HepG2 (cell line): Measurements from ENCODE around the gene MPG. TPM values are rescaled to one million over a fixed set of nuclear protein-coding genes. Genes with fewer than 3 reads are reported as not detected.

ENCODE experiments used
- CBX5 ChIP-seq: sonication (generic); formaldehyde crosslinking; IDR thresholded peaks from 2 replicates; pipeline ENCODE4 v1.4.0; 2020; ENCODE audit warnings: missing genetic modification reagents, borderline replicate concordance
- HNRNPK ChIP-seq: fragments of 200-400 bp; formaldehyde crosslinking; IDR thresholded peaks from 2 replicates; pipeline ENCODE4 v1.6.1; 2018; ENCODE audit warnings: low read length, low read depth, moderate library complexity, mild to moderate bottlenecking; ENCODE audit not compliant: poor library complexity, severe bottlenecking
- JUNB ChIP-seq: sonication (generic); formaldehyde crosslinking; IDR thresholded peaks from 2 replicates; pipeline ENCODE4 v1.8.0; 2022; ENCODE audit warnings: missing genetic modification reagents, mild to moderate bottlenecking, borderline replicate concordance
- KDM5B ChIP-seq: sonication (generic); formaldehyde crosslinking; IDR thresholded peaks from 2 replicates; pipeline ENCODE4 v1.4.0; 2020; ENCODE audit warnings: missing genetic modification reagents, mild to moderate bottlenecking, borderline replicate concordance
- MXD1 ChIP-seq: sonication (generic); formaldehyde crosslinking; IDR thresholded peaks from 2 replicates; pipeline ENCODE4 v1.4.0; 2020; ENCODE audit warnings: mild to moderate bottlenecking, missing genetic modification reagents
- RAD51 ChIP-seq: fragments of 450-650 bp; IDR thresholded peaks from 2 replicates; pipeline ENCODE4 v1.6.1; 2016; ENCODE audit warnings: borderline replicate concordance
- SCMH1 ChIP-seq: sonication (generic); formaldehyde crosslinking; IDR thresholded peaks from 2 replicates; pipeline ENCODE4 v1.9.0; 2021; ENCODE audit warnings: missing genetic modification reagents, mild to moderate bottlenecking, borderline replicate concordance
- SNRNP70 ChIP-seq: fragments of 200-400 bp; formaldehyde crosslinking; IDR thresholded peaks from 2 replicates; pipeline ENCODE4 v1.6.1; 2017; ENCODE audit warnings: mild to moderate bottlenecking, low read depth, low read length, moderate library complexity
- TEAD3 ChIP-seq: optimal IDR thresholded peaks from 2 replicates; pipeline ENCODE3; 2016; ENCODE audit warnings: borderline replicate concordance
- ZBTB1 ChIP-seq: sonication (generic); formaldehyde crosslinking; IDR thresholded peaks from 2 replicates; pipeline ENCODE4 v1.4.0; 2020; ENCODE audit warnings: missing genetic modification reagents, borderline replicate concordance
- ZFP82 ChIP-seq: sonication (generic); formaldehyde crosslinking; IDR thresholded peaks from 2 replicates; pipeline ENCODE4 v1.5.1; 2020; ENCODE audit warnings: mild to moderate bottlenecking, missing genetic modification reagents, borderline replicate concordance
- ZNF331 ChIP-seq: sonication (generic); formaldehyde crosslinking; IDR thresholded peaks from 2 replicates; pipeline ENCODE4 v1.4.0; 2020; ENCODE audit warnings: missing genetic modification reagents
- ZNF468 ChIP-seq: sonication (generic); formaldehyde crosslinking; IDR thresholded peaks from 2 replicates; pipeline ENCODE4 v1.8.0; 2022; ENCODE audit warnings: mild to moderate bottlenecking, moderate library complexity, missing genetic modification reagents
- ZNF552 ChIP-seq: sonication (generic); formaldehyde crosslinking; IDR thresholded peaks from 2 replicates; pipeline ENCODE4 v1.9.0; 2022; ENCODE audit warnings: missing genetic modification reagents, mild to moderate bottlenecking, borderline replicate concordance
- ZNF558 ChIP-seq: sonication (generic); formaldehyde crosslinking; IDR thresholded peaks from 2 replicates; pipeline ENCODE4 v1.9.0; 2022; ENCODE audit warnings: mild to moderate bottlenecking, missing genetic modification reagents, borderline replicate concordance
- ZXDC ChIP-seq: sonication (generic); formaldehyde crosslinking; IDR thresholded peaks from 2 replicates; pipeline ENCODE4 v1.5.0; 2020; ENCODE audit warnings: mild to moderate bottlenecking, missing genetic modification reagents
- polyA plus RNA-seq, 8 experiments: library from polyadenylated mRNA; depleted of rRNA in 3 of 8; stranded (reverse) in 7 of 8; unstranded in 1 of 8; fragments of >200 nt; fragmentation: Illumina TruSeq in 4 of 8; extraction: Trizol in 4 of 8; gene quantifications; 2 replicates each; pipeline versions ENCODE4 v1.2.1 to v1.2.3, GENCODE V29; 2011 to 2016; ENCODE audit warnings: low read depth in 4 of 8, missing spikeins in 1 of 8, mixed read lengths in 1 of 8; ENCODE audit not compliant: insufficient read depth in 1 of 8
- total RNA-seq, 5 experiments: library from RNA; depleted of rRNA; stranded (reverse); fragments of >200 nt; fragmentation: Illumina TruSeq; extraction: Trizol; gene quantifications; 2 replicates each; pipeline ENCODE4 v1.2.3, GENCODE V29; 2016; ENCODE audit warnings: low read depth in 1 of 5
- TF ChIP-seq, protein P1 (sequence below): IDR thresholded peaks from 2 replicates; pipeline ENCODE4 v1.6.1; 2016; ENCODE audit warnings: missing compliant biosample characterization, missing genetic modification reagents, borderline replicate concordance
- TF ChIP-seq, protein P2 (sequence below): sonication (generic); formaldehyde crosslinking; IDR thresholded peaks from 2 replicates; pipeline ENCODE4 v1.4.0; 2020; ENCODE audit warnings: missing genetic modification reagents

Gene MPG
- total and polyA plus RNA-seq, 2 of the 13 experiments (the other 11 are each of a cell fraction or from before 2014, with no cell fraction given), result 59.1 to 62.5 TPM

GRCh38 chr16:53346-54236, 24.4 kb upstream of the MPG start, which contains the start of the genes POLR3K and SNRNP25 (continued):
- TF ChIP-seq ZNF552 (CRISPR knock-in tag), result no peak; the same call in 1 of the 2 replicates
- no peak for TF ChIP-seq ZNF331 (CRISPR knock-in tag)
- TF ChIP-seq HNRNPK, result peak; percentile 72
- no peak for TF ChIP-seq SNRNP70
- TF ChIP-seq CBX5 (CRISPR knock-in tag), result no peak
- TF ChIP-seq ZNF468 (CRISPR knock-in tag), result no peak
- TF ChIP-seq ZBTB1 (CRISPR knock-in tag), result no peak
- peak; percentile 93 for TF ChIP-seq MXD1 (CRISPR knock-in tag)
- no peak for TF ChIP-seq SCMH1
- TF ChIP-seq KDM5B, result peak; percentile 61; the same call in 1 of the 2 replicates
- no peak for TF ChIP-seq RAD51
- TF ChIP-seq, protein P1, sequence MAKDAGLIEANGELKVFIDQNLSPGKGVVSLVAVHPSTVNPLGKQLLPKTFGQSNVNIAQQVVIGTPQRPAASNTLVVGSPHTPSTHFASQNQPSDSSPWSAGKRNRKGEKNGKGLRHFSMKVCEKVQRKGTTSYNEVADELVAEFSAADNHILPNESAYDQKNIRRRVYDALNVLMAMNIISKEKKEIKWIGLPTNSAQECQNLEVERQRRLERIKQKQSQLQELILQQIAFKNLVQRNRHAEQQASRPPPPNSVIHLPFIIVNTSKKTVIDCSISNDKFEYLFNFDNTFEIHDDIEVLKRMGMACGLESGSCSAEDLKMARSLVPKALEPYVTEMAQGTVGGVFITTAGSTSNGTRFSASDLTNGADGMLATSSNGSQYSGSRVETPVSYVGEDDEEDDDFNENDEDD (CRISPR knock-in tag), result peak; percentile 97
- TF ChIP-seq TEAD3 (CRISPR knock-in tag), result peak; percentile 14
- no peak for TF ChIP-seq JUNB (CRISPR knock-in tag)
- TF ChIP-seq, protein P2, sequence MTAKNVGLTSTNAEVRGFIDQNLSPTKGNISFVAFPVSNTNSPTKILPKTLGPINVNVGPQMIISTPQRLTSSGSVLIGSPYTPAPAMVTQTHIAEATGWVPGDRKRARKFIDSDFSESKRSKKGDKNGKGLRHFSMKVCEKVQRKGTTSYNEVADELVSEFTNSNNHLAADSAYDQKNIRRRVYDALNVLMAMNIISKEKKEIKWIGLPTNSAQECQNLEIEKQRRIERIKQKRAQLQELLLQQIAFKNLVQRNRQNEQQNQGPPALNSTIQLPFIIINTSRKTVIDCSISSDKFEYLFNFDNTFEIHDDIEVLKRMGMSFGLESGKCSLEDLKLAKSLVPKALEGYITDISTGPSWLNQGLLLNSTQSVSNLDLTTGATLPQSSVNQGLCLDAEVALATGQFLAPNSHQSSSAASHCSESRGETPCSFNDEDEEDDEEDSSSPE (CRISPR knock-in tag), result peak; percentile 98
- TF ChIP-seq ZNF558, result no peak; the same call in 1 of the 2 replicates
- peak; percentile 76; the same call in 1 of the 2 replicates for TF ChIP-seq ZXDC (CRISPR knock-in tag)
- 0 out of 2 replicates have a peak, but pooled peaks have one; percentile 92 for TF ChIP-seq ZFP82 (CRISPR knock-in tag)
